Small intestine (tissue), 7 donors: ENCODE measurements around the gene TRAPPC3. TPM values are rescaled to one million over a fixed set of nuclear protein-coding genes. Genes with fewer than 3 reads are reported as not detected.

Experiments
- DNase-seq, 2 donors: peaks; one replicate each; pipeline versions ENCODE4 v3.0.0 to v3.0.0-alpha.2; 2013
- FAIRE-seq: peaks from 2 replicates; lab custom pipeline; 2012; peaks lifted over from hg19 to GRCh38; lab: Jason Lieb, UNC
- H3K27ac ChIP-seq, 3 donors: one replicate each; pipeline ENCODE4 v1.5.1; 2013; ENCODE audit warnings: low read length in 2 of 3, mild to moderate bottlenecking in 2 of 3, control low read depth in 1 of 3, inconsistent platforms in 1 of 3, low read depth in 1 of 3, moderate library complexity in 1 of 3
- H3K27me3 ChIP-seq, 3 donors: one replicate each; pipeline ENCODE4 v1.6.1; 2013; ENCODE audit warnings: low read length in 3 of 3, inconsistent platforms in 1 of 3; ENCODE audit not compliant: control insufficient read depth in 3 of 3, insufficient read depth in 3 of 3
- H3K36me3 ChIP-seq, 3 donors: one replicate each; pipeline ENCODE4 v1.6.1; 2013; ENCODE audit warnings: low read length in 3 of 3, inconsistent platforms in 1 of 3, low read depth in 1 of 3, mild to moderate bottlenecking in 1 of 3, moderate library complexity in 1 of 3; ENCODE audit not compliant: control insufficient read depth in 3 of 3, insufficient read depth in 2 of 3
- H3K4me1 ChIP-seq, 3 donors: one replicate each; pipeline ENCODE4 v1.6.1; 2013; ENCODE audit warnings: low read length in 2 of 3, inconsistent platforms in 1 of 3, low read depth in 1 of 3, mild to moderate bottlenecking in 1 of 3, moderate library complexity in 1 of 3; ENCODE audit not compliant: control insufficient read depth in 3 of 3, insufficient read depth in 2 of 3
- H3K4me3 ChIP-seq, 3 donors: one replicate each; pipeline ENCODE4 v1.5.1; 2013; ENCODE audit warnings: low read length in 3 of 3, control low read depth in 1 of 3, inconsistent platforms in 1 of 3, low read depth in 1 of 3, mild to moderate bottlenecking in 1 of 3, moderate library complexity in 1 of 3
- H3K9me3 ChIP-seq, 2 donors: one replicate each; pipeline ENCODE4 v1.6.1; 2013; ENCODE audit warnings: low read depth in 1 of 2, low read length in 1 of 2; ENCODE audit not compliant: control insufficient read depth in 2 of 2, insufficient read depth in 1 of 2
- WGBS, 3 donors: extraction: QIAGEN DNeasy Blood & Tissue Kit; methylation state at CpG; one replicate each; pipeline ENCODE4 v1.1.7; 2013; 5-methylcytosine and 5-hydroxymethylcytosine counted together
- polyA plus RNA-seq, 4 donors: library from polyadenylated mRNA; stranded (reverse) in 3 of 4; unstranded in 1 of 4; fragments of 200-250 nt in 3 of 4; fragments of 120-200 nt in 1 of 4; gene quantifications; one replicate each; pipeline versions ENCODE4 v1.2.1 to v1.2.3, GENCODE V29; 2013
- donor health status: healthy with polysubstance abuse.
- donor health status: control.
- donor health status: control.
- donor health status: Bipolar disorder and iron deficiency.
- donor health status: healthy.

Gene TRAPPC3
- polyA plus RNA-seq, 4 donors: 61.8 to 90.5 (median 71.6) TPM

- 75 to 81% (median 79%) methylated on average over 5 of the region's 5 CpGs for WGBS, 3 donors
- Histone ChIP-seq H3K4me1 (peaks cover 0 to 16% (median 0%) of the 10 kb centered on the region in 3 donors), H3K27ac (no peak overlapping the region), H3K27me3 (no peaks in the 10 kb centered on the region), H3K9me3 (no peaks in the 10 kb centered on the region), H3K4me3 (no peak overlapping the region), H3K36me3 (peaks cover 16 to 41% (median 21%) of the 10 kb centered on the region in 3 donors)
- no peak for DNase-seq
- no peak for FAIRE-seq
These were observed 12.1 kb downstream of the TRAPPC3 start for GRCh38 chr1:36137226-36137625.

GRCh38 chr1:36136535-36136934, 12.8 kb downstream of the TRAPPC3 start:
- WGBS, 3 donors: 62 to 80% (median 71%) methylated on average over 1 of the region's 1 CpG
- Histone ChIP-seq H3K4me3 (no peak overlapping the region), H3K27me3 (no peaks in the 10 kb centered on the region), H3K9me3 (no peaks in the 10 kb centered on the region), H3K27ac (peak overlapping the region in 1 of 3 donors; percentile 32), H3K4me1 (peaks cover 0 to 16% (median 0%) of the 10 kb centered on the region in 3 donors), H3K36me3 (peaks cover 16 to 41% (median 21%) of the 10 kb centered on the region in 3 donors)
- no peak for DNase-seq
- FAIRE-seq: no peak

GRCh38 chr1:36135796-36136195, 13.5 kb downstream of the TRAPPC3 start:
- Histone ChIP-seq H3K27me3 (no peaks in the 10 kb centered on the region), H3K9me3 (no peaks in the 10 kb centered on the region), H3K4me3 (no peak overlapping the region), H3K36me3 (peaks cover 16 to 41% (median 21%) of the 10 kb centered on the region in 3 donors), H3K4me1 (peaks cover 0 to 16% (median 0%) of the 10 kb centered on the region in 3 donors), H3K27ac (no peak overlapping the region)
- DNase-seq: no peak
- no peak for FAIRE-seq

DNA sequence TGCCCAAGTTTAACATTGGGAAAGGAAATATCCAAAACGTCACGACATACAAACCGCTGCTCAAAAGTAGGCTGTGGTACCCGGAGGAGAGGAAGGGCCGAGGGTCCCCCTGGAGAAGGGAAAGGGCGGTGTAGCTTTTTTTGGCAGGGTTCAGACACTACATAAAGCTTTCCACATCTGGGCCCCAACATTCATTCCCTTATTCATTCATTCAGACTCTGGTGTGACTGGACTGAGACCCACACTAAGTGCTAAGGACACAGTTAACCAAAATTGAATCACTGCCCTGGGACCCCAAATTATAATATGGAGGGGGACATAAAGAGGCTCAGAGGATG, 14.0 kb downstream of the TRAPPC3 start:
- Histone ChIP-seq H3K4me1 (peaks cover 0 to 16% (median 0%) of the 10 kb centered on the region in 3 donors), H3K27ac (no peak overlapping the region), H3K36me3 (peaks cover 16 to 39% (median 20%) of the 10 kb centered on the region in 3 donors), H3K4me3 (no peak overlapping the region), H3K27me3 (no peaks in the 10 kb centered on the region), H3K9me3 (no peaks in the 10 kb centered on the region)
- DNase-seq (no peak), FAIRE-seq (no peak)
- 79 to 83% (median 81%) methylated on average over 6 of the region's 6 CpGs for WGBS, 3 donors

GRCh38 chr1:36134505-36135329, 14.6 kb downstream of the TRAPPC3 start:
- no peak overlapping the region for H3K27ac ChIP-seq
- WGBS, 3 donors: 64 to 68% (median 68%) methylated on average over 7 of the region's 7 CpGs
- no peaks in the 10 kb centered on the region for H3K27me3 ChIP-seq
- H3K36me3 ChIP-seq: peaks cover 16 to 34% (median 18%) of the 10 kb centered on the region in 3 donors
- DNase-seq: peak in 1 of 2 donors; percentile 61
- peaks cover 0 to 16% (median 0%) of the 10 kb centered on the region in 3 donors for H3K4me1 ChIP-seq
- no peaks in the 10 kb centered on the region for H3K9me3 ChIP-seq
- H3K4me3 ChIP-seq: no peak overlapping the region
- FAIRE-seq: no peak

GRCh38 chr1:36134031-36134430, 15.3 kb downstream of the TRAPPC3 start:
- H3K27ac ChIP-seq: peak overlapping the region in 1 of 3 donors; percentile 35
- WGBS, 3 donors: 67 to 80% (median 70%) methylated on average over 5 to 6 of the region's 6 CpGs

DNA sequence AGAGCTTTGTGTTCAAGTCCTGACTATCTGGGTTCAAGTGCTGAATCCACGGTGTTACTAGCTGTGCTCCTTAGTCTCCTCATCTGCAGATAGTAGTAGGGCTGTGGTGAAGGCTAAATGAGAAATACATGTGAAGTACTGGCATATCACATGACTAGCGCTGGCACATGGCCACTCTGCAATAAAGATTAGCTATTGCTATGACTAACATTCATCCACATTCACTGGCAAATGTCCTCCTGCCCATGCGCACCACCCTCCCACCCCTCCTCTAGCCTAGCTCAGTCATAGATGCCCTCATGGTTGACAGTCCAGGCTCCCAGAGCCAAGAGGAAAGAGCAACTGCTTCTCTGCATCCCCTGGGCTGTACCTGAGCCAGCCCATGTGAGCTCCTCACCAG, 15.8 kb downstream of the TRAPPC3 start:
- H3K9me3 ChIP-seq: no peaks in the 10 kb centered on the region
- no peaks in the 10 kb centered on the region for H3K27me3 ChIP-seq
- DNase-seq (peak; percentile 91 to 98), FAIRE-seq (no peak)
- peaks cover 14 to 24% (median 15%) of the 10 kb centered on the region in 3 donors for H3K36me3 ChIP-seq
- H3K27ac ChIP-seq: peak overlapping the region in 1 of 3 donors; percentile 35
- H3K4me1 ChIP-seq: peaks cover 0 to 17% (median 0%) of the 10 kb centered on the region in 3 donors
- no peak overlapping the region for H3K4me3 ChIP-seq
- WGBS, 3 donors: 13 to 64% (median 35%) methylated on average over 3 of the region's 3 CpGs

More at GRCh38 chr1:36134031-36134430, 15.3 kb downstream of the TRAPPC3 start:
- no peak for DNase-seq
- no peak overlapping the region for H3K4me3 ChIP-seq
- H3K9me3 ChIP-seq: no peaks in the 10 kb centered on the region
- peaks cover 0 to 16% (median 0%) of the 10 kb centered on the region in 3 donors for H3K4me1 ChIP-seq
- H3K36me3 ChIP-seq: peaks cover 14 to 29% (median 15%) of the 10 kb centered on the region in 3 donors
- no peak for FAIRE-seq
- H3K27me3 ChIP-seq: no peaks in the 10 kb centered on the region

DNA sequence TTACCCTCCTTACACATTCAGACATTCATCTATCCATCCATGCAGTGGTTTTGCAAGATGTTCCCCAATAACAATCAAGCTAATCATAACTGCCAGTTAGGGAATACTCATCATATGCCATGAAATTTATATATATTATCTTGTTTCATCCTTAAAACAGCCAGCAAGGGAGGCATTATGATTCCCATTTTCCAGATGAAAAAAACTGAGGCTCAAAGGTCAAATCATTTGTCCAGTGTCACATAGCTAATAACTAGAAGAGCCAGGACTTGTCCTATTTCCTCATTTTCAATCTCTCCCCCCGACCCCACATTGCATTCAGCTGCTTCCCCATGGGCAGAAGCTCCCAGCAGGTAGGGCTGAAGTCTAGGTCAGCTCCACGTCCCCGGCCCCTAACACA, 17.3 kb downstream of the TRAPPC3 start:
- Histone ChIP-seq H3K36me3 (peaks cover under 1 to 12% (median 5%) of the 10 kb centered on the region in 3 donors), H3K27me3 (no peaks in the 10 kb centered on the region), H3K9me3 (no peaks in the 10 kb centered on the region), H3K4me1 (peaks cover 0 to 31% (median 0%) of the 10 kb centered on the region in 3 donors), H3K27ac (no peak overlapping the region), H3K4me3 (no peak overlapping the region)
- WGBS, 3 donors: 66 to 73% (median 69%) methylated on average over 3 of the region's 3 CpGs
- FAIRE-seq (no peak), DNase-seq (no peak)
